ENCODE results near the gene CTR9. TPM values are rescaled to one million over a fixed set of nuclear protein-coding genes. Genes with fewer than 3 reads are reported as not detected.

CTR9 gene
- total and polyA plus RNA-seq, 9 of the 15 experiments (the other 6 are each of a cell fraction or from before 2014, with no cell fraction given): 25.4 to 79.3 (median 47.3) TPM

DNA sequence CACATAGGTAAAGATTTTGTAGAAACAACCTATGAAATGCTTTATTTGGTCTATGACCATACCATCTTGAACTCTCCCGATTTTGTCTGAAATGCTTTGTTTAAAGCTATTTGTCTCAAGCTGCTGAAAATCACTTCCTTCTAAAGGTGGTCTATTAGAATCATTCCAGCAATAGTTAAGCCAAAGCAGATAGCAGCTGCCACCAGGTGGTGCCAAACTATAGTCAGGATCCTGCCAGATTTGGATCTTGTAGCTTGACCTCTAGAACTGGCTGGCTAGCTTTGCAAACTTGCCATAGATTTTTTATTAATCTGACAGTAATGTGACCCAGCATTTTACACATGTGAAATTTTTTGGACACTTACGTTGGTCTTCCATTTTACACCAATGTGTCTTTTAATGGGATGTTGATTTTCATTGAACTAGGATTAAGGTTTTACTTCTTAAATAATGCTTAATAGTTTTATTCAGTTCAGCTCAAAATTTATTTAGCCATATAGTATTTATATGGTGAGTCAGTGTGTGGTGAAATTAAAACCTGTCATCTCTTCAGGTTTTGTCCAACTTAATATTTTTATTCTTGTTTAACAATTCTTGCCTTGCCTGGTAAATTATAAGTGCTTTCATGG lies 19.7 kb downstream of the CTR9 start:
- Histone ChIP-seq H3K4me3 (no peak overlapping the region), H3K9me3 (replicated peaks; ENCODE audit: control insufficient read depth, insufficient read depth, low read depth, low read length) (no peaks in the 10 kb centered on the region), H3K79me2 (ENCODE audit: control insufficient read depth, insufficient read depth, low read length) (no peaks in the 10 kb centered on the region), H3K4me2 (ENCODE audit: insufficient read depth, low read length) (no peak overlapping the region), H3K36me3 (ENCODE audit: control insufficient read depth, insufficient read depth, low read length) (peaks cover 20% of the 10 kb centered on the region; the same call in 2 of the 3 replicates), H3K27ac (ENCODE audit: extremely low read depth, low read depth, low read length) (no peak overlapping the region), H2AFZ (ENCODE audit: low read depth, low read length) (no peak overlapping the region), H3K27me3 (ENCODE audit: control insufficient read depth in 2 of 2, insufficient read depth in 2 of 2, low read length in 2 of 2) (no peaks in the 10 kb centered on the region), H3K4me1 (replicated peaks in 1 of 2; ENCODE audit: control insufficient read depth in 2 of 2, insufficient read depth in 2 of 2, low read length in 2 of 2) (no peaks in the 10 kb centered on the region), H4K20me1 (replicated peaks; ENCODE audit: control insufficient read depth, insufficient read depth, low read length) (no peaks in the 10 kb centered on the region), H3K9me1 (ENCODE audit: control insufficient read depth, insufficient read depth, low read length) (no peaks in the 10 kb centered on the region), H3K9ac (ENCODE audit: insufficient read depth in 1 of 2, low read depth in 2 of 2, low read length in 2 of 2) (no peak overlapping the region)
- ChIA-PET POLR2A (interaction anchor here (1.0 to 1.6 kb wide), 7 partner anchors 9 to 34 kb away, joined by 3 to 7 read pairs (median 5); partner anchors contain the start of gene CTR9), CTCF (ENCODE audit: low intra/inter-chr PET ratio) (interaction anchor here (0.8 to 2.0 kb wide), 4 partner anchors 10 to 1017 kb away, joined by 3 to 4 read pairs (median 4); no protein-coding TSS in a partner anchor)
- intact Hi-C loops (cut with micrococcal nuclease) (no loop called here), in situ Hi-C loops (cut with MboI) (no loop called here)
- BruUV-seq (replicated peaks): no TSS peak
- 55% methylated on average over 2 of the region's 2 CpGs for WGBS (ENCODE audit: insufficient coverage, low coverage, missing lambda C conversion rate)
- DNase-seq (ENCODE audit: extremely low read depth in 1 of 4, low spot score in 3 of 4) (peak; percentile 48 to 61 (median 54)), ATAC-seq (peak; percentile 79; the same call in 2 of the 3 replicates), FAIRE-seq (peak; percentile 78)
- TF ChIP-seq REST (IDR thresholded peaks at IDR 0.05; ENCODE audit: borderline replicate concordance) (peak; percentile 28; the same call in 1 of the 2 replicates), REST (CRISPR knock-in tag; IDR thresholded peaks at IDR 0.05; ENCODE audit: low read depth) (no peak), MTA3 (IDR thresholded peaks at IDR 0.05; ENCODE audit: borderline replicate concordance) (no peak), PTTG1 (tag; IDR thresholded peaks at IDR 0.05; ENCODE audit: low read depth) (no peak), TBL1XR1 (IDR thresholded peaks at IDR 0.05; ENCODE audit: low read length in 2 of 2) (no peak), BCOR (IDR thresholded peaks at IDR 0.05) (no peak), SNAPC5 (CRISPR knock-in tag; IDR thresholded peaks at IDR 0.05) (no peak), ZFX (CRISPR knock-in tag; IDR thresholded peaks at IDR 0.05) (no peak), KDM4B (IDR thresholded peaks at IDR 0.05; ENCODE audit: borderline replicate concordance in 2 of 2, low read depth in 1 of 2) (no peak), RAD21 (CRISPR knock-in tag; conservative IDR thresholded peaks at IDR 0.05 in 1 of 2, IDR thresholded peaks at IDR 0.05 in 1 of 2) (peak; percentile 13 to 61; a peak in 2 of 4 replicates), SMC3 (conservative IDR thresholded peaks at IDR 0.05; ENCODE audit: insufficient read depth, low read depth, low read length) (peak; percentile 51), ZNF436 (CRISPR knock-in tag; IDR thresholded peaks at IDR 0.05) (no peak)
- TF ChIP-seq, protein P1, sequence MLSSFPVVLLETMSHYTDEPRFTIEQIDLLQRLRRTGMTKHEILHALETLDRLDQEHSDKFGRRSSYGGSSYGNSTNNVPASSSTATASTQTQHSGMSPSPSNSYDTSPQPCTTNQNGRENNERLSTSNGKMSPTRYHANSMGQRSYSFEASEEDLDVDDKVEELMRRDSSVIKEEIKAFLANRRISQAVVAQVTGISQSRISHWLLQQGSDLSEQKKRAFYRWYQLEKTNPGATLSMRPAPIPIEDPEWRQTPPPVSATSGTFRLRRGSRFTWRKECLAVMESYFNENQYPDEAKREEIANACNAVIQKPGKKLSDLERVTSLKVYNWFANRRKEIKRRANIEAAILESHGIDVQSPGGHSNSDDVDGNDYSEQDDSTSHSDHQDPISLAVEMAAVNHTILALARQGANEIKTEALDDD (IDR thresholded peaks at IDR 0.05): no peak
